Measurements from ENCODE around the gene FOXM1.

DNA sequence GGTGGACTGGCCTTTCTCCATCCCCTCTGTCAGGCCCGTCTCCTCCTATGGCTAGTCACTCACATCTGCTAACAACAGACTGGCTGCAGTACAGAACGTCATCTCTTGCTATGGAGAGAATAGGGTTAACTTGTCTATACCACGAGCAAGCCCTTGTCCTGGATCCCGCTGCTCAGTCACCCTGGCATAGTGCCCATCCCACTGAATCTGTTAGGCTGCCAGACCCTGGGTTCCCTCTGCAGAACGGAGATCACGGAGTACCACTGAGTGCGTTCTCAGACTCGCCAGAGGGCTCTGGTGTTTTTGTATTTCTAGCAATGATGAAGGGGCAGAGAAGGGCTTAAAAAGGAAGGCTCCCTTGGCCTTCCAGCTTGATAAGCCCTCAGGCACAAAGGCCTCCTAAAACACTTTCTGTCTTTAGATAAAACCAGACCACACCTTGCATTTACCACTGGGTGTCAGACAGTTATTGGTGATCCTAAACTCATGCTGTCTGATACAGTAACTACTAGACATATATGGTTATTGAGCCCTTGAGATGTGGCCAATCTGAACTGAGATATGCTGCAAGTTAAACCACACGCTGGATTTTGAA, 35.8 kb downstream of the FOXM1 start:
- TF ChIP-seq, protein P1, sequence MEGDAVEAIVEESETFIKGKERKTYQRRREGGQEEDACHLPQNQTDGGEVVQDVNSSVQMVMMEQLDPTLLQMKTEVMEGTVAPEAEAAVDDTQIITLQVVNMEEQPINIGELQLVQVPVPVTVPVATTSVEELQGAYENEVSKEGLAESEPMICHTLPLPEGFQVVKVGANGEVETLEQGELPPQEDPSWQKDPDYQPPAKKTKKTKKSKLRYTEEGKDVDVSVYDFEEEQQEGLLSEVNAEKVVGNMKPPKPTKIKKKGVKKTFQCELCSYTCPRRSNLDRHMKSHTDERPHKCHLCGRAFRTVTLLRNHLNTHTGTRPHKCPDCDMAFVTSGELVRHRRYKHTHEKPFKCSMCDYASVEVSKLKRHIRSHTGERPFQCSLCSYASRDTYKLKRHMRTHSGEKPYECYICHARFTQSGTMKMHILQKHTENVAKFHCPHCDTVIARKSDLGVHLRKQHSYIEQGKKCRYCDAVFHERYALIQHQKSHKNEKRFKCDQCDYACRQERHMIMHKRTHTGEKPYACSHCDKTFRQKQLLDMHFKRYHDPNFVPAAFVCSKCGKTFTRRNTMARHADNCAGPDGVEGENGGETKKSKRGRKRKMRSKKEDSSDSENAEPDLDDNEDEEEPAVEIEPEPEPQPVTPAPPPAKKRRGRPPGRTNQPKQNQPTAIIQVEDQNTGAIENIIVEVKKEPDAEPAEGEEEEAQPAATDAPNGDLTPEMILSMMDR (IDR thresholded peaks at IDR 0.05): no peak
- TF ChIP-seq POLR2A (IDR thresholded peaks at IDR 0.05): no peak
